ENCODE measurements around the gene KCTD21. TPM values are rescaled to one million over a fixed set of nuclear protein-coding genes. Genes with fewer than 3 reads are reported as not detected.

KCTD21 gene
- total RNA-seq, 4 donors from 2014 or later: 6.6 to 20.4 (median 8.7) TPM

DNA sequence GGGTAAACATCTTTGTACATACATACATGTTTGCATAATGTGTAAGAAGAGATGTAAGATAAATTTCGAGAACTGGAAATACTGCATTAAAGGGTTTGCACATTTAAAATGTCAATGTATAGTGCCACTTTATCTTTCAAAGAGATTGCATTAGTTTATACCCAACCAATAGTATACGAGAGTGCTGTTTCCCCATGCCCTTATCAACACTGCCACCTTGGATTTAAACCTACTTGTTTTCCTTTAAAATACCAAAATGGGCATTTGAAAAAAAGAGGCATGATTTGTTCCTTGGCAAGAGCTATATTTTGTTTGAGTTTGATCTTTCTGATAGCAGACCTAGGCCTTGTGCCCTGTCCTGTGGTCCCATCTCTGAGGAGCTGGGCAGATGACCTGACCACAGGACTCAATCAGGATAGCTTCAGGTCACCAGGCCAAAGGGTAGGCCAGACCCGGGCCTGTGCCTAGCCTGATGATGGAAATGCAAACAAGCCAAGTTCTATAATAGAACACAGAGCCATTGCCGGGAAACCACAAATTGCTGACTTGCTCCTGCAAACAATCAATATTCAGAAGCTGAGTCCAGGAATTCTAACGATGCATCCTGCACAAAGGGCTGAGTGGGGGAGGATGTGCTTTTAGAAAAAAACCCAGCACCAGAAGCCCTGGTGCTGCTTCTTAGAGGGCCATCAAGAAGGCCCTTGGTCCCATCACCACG, 32.1 kb downstream of the KCTD21 start:
- Histone ChIP-seq H3K27ac (peak overlapping the region in 1 of 4 donors; percentile 3), H3K9me3 (no peaks in the 10 kb centered on the region), H3K4me1 (peaks cover 0 to 21% (median 0%) of the 10 kb centered on the region in 4 donors), H3K4me3 (no peak overlapping the region), H3K36me3 (no peaks in the 10 kb centered on the region), H3K27me3 (no peaks in the 10 kb centered on the region)
- no peak for DNase-seq (ENCODE audit: low spot score in 2 of 2)
- TF ChIP-seq CTCF (IDR thresholded peaks at IDR 0.05) (no peak), EP300 (IDR thresholded peaks at IDR 0.05) (no peak)
- WGBS, 2 donors: 38 to 54% methylated on average over 6 of the region's 6 CpGs

- no peak for DNase-seq (ENCODE audit: low spot score in 2 of 2)
- H3K27ac ChIP-seq: no peak overlapping the region
- no peaks in the 10 kb centered on the region for H3K9me3 ChIP-seq
- H3K27me3 ChIP-seq: no peaks in the 10 kb centered on the region
- no peaks in the 10 kb centered on the region for H3K36me3 ChIP-seq
- H3K4me3 ChIP-seq: no peak overlapping the region
- TF ChIP-seq EP300 (IDR thresholded peaks at IDR 0.05) (no peak), CTCF (IDR thresholded peaks at IDR 0.05) (no peak), POLR2A (IDR thresholded peaks at IDR 0.05) (no peak)
- peaks cover 0 to 13% (median 0%) of the 10 kb centered on the region in 4 donors for H3K4me1 ChIP-seq
These were observed 36.6 kb downstream of the KCTD21 start for GRCh38 chr11:78151804-78152203.

DNA sequence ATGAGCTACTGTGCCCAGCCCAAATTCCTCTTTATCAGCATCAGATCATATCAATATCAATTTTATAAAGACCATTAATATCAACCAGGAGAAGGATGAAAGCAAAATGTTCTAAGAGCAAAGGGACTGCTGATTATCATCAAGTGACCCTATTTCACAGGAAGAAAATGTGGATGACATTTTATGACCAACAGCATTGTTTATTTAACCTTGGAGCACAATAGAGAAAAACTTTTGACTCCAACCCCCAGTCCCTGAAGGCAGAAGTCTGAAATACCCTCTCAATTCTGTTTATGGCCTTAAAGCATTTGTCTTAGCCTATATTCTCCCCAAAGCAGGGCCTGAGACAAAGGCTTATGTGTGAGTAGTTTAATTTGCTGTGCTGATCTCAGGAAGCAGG, 37.7 kb downstream of the KCTD21 start:
- no peak for TF ChIP-seq CTCF (IDR thresholded peaks at IDR 0.05)
- H3K4me1 ChIP-seq: peaks cover 0 to 7% (median 0%) of the 10 kb centered on the region in 4 donors
- H3K36me3 ChIP-seq: no peaks in the 10 kb centered on the region
- DNase-seq (ENCODE audit: low spot score in 2 of 2): no peak
- no peak overlapping the region for H3K4me3 ChIP-seq
- H3K9me3 ChIP-seq: no peaks in the 10 kb centered on the region
- H3K27ac ChIP-seq: no peak overlapping the region
- no peaks in the 10 kb centered on the region for H3K27me3 ChIP-seq

DNA sequence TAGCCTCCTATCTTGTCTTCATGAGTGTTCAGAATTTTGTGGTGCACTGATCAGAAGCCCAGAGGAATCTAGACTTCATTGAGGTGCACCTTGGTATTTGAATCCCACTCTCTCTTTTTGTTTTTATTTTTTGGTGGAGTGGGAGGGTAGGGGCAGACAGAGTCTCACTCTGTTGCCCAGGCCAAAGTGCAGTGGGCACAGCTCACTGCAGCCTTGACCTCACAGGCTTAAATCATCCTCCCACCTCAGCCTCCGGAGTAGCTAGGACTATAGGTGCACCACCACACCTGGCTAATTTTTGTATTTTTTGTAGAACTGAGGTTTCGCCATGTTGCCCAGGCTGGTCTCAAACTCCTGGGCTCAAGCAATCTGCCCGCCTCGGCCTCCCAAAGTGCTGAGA, 38.1 kb downstream of the KCTD21 start:
- Histone ChIP-seq H3K27ac (no peak overlapping the region), H3K36me3 (no peaks in the 10 kb centered on the region), H3K4me1 (peaks cover 0 to 7% (median 0%) of the 10 kb centered on the region in 4 donors), H3K4me3 (no peak overlapping the region), H3K9me3 (no peaks in the 10 kb centered on the region), H3K27me3 (no peaks in the 10 kb centered on the region)
- WGBS, 2 donors: 82 to 90% methylated on average over 4 of the region's 4 CpGs
- DNase-seq (ENCODE audit: low spot score in 2 of 2): no peak
- TF ChIP-seq POLR2A (IDR thresholded peaks at IDR 0.05): no peak

DNA sequence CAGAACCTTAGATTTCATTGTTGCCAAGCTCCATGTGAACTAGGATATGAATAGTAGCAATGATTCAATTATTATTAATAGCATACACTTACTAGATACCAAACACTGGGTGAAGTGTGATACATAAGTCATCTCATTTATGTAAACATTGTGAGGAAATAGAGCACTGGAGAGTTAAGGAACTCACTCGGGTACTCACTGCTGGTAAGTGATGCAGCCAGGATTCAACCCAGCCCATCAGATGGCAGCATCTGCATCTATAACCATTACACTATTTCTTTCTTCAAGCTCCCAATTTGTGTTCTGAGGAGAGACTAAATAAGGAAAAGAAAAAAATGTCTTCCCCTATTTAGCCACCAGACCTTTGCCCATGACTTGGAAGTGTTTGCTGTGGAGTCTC, 38.8 kb downstream of the KCTD21 start:
- no peaks in the 10 kb centered on the region for H3K27me3 ChIP-seq
- TF ChIP-seq EP300 (IDR thresholded peaks at IDR 0.05) (no peak), CTCF (IDR thresholded peaks at IDR 0.05) (peak in 3 of 5 experiments; percentile 10 to 45 (median 14)), POLR2A (IDR thresholded peaks at IDR 0.05) (no peak)
- no peak overlapping the region for H3K4me3 ChIP-seq
- 12 to 15% methylated on average over 1 of the region's 1 CpG for WGBS, 2 donors
- H3K9me3 ChIP-seq: no peaks in the 10 kb centered on the region
- no peaks in the 10 kb centered on the region for H3K36me3 ChIP-seq
- DNase-seq (ENCODE audit: low spot score in 2 of 2): peak in 1 of 2 donors; percentile 43
- H3K4me1 ChIP-seq: peaks cover 0 to 7% (median 0%) of the 10 kb centered on the region in 4 donors
- H3K27ac ChIP-seq: no peak overlapping the region

Measured in tibial nerve (tissue), 4 donors.